Measurements from ENCODE around the gene SDS. TPM values are rescaled to one million over a fixed set of nuclear protein-coding genes. Genes with fewer than 3 reads are reported as not detected.

SDS gene
- total RNA-seq, 1 experiment from 2014 or later: not detected

DNA sequence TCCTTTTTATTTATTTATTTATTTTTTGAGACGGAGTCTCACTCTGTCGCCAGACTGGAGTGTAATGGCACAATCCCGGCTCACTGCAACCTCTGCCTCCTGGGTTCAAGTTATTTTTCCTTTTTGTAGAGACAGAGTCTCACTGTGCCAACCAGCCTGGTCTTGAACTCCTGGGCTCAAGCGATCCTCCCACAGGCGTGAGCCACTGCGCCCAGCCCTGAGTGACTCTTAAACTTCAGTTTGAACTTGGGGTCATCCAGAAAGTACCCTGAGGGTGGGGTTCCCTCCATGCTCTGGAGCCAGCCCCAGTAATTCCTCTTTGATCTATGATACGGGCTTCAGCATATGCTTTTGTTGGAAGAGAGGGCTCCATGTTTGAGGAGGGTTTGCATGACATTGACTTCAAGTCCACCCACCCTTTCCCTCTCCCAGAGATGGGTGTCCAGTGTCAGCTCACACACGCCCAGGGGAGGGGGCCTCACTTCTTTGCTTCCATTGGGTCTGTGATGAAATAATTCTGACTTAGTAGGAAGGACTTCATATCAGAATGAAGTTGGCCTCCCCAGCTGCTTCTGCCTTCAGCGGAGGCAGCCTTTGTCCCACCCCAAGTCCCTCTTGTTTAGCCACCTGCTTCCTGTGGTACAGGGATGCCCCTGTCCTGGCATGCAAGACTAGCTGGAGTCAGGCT is 11.9 kb downstream of the SDS start:
- no peaks in the 10 kb centered on the region for H4K20me1 ChIP-seq (ENCODE audit: insufficient read depth)
- H3K36me3 ChIP-seq (ENCODE audit: control insufficient read depth in 1 of 2, insufficient read depth in 2 of 2, low read length in 2 of 2): no peaks in the 10 kb centered on the region
- RAD21 ChIA-PET (ENCODE audit: low non-redundant PET in 1 of 2, low total read pairs in 2 of 2, uncharacterized antibody in 2 of 2, unreplicated experiment in 2 of 2): no interaction called here
- TF ChIP-seq CEBPB (IDR thresholded peaks at IDR 0.05; ENCODE audit: low read depth): no peak
- TF ChIP-seq ZNF274 (IDR thresholded peaks at IDR 0.05; ENCODE audit: low read depth, low read length): no peak
- TF ChIP-seq POLR2AphosphoS5 (IDR thresholded peaks at IDR 0.05; ENCODE audit: low read depth, low read length): no peak
- TF ChIP-seq, protein P1, sequence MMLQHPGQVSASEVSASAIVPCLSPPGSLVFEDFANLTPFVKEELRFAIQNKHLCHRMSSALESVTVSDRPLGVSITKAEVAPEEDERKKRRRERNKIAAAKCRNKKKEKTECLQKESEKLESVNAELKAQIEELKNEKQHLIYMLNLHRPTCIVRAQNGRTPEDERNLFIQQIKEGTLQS (IDR thresholded peaks at IDR 0.05): no peak
- TF ChIP-seq CBX3 (IDR thresholded peaks at IDR 0.05; ENCODE audit: low read depth): no peak
- no peak for TF ChIP-seq POLR2A (IDR thresholded peaks at IDR 0.05; ENCODE audit: borderline replicate concordance, extremely low read depth, insufficient read depth, insufficient read length)
- TF ChIP-seq SP1 (IDR thresholded peaks at IDR 0.05; ENCODE audit: low read depth): no peak
- TF ChIP-seq ELF1 (IDR thresholded peaks at IDR 0.05; ENCODE audit: borderline replicate concordance, low read depth): no peak
- TF ChIP-seq RAD21 (IDR thresholded peaks at IDR 0.05; ENCODE audit: low read depth): no peak
- no peak for TF ChIP-seq FOSL1 (IDR thresholded peaks at IDR 0.05; ENCODE audit: low read depth)
- TF ChIP-seq, protein P2, sequence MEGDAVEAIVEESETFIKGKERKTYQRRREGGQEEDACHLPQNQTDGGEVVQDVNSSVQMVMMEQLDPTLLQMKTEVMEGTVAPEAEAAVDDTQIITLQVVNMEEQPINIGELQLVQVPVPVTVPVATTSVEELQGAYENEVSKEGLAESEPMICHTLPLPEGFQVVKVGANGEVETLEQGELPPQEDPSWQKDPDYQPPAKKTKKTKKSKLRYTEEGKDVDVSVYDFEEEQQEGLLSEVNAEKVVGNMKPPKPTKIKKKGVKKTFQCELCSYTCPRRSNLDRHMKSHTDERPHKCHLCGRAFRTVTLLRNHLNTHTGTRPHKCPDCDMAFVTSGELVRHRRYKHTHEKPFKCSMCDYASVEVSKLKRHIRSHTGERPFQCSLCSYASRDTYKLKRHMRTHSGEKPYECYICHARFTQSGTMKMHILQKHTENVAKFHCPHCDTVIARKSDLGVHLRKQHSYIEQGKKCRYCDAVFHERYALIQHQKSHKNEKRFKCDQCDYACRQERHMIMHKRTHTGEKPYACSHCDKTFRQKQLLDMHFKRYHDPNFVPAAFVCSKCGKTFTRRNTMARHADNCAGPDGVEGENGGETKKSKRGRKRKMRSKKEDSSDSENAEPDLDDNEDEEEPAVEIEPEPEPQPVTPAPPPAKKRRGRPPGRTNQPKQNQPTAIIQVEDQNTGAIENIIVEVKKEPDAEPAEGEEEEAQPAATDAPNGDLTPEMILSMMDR (IDR thresholded peaks at IDR 0.05 in 2 of 3, conservative IDR thresholded peaks at IDR 0.05 in 1 of 3; ENCODE audit: borderline replicate concordance in 1 of 3, insufficient read depth in 1 of 3, low read depth in 2 of 3, low read length in 2 of 3): no peak
- TF ChIP-seq YY1 (IDR thresholded peaks at IDR 0.05; ENCODE audit: extremely low read depth, insufficient replicate concordance, low read depth, low read length): no peak
- TF ChIP-seq, protein P3, sequence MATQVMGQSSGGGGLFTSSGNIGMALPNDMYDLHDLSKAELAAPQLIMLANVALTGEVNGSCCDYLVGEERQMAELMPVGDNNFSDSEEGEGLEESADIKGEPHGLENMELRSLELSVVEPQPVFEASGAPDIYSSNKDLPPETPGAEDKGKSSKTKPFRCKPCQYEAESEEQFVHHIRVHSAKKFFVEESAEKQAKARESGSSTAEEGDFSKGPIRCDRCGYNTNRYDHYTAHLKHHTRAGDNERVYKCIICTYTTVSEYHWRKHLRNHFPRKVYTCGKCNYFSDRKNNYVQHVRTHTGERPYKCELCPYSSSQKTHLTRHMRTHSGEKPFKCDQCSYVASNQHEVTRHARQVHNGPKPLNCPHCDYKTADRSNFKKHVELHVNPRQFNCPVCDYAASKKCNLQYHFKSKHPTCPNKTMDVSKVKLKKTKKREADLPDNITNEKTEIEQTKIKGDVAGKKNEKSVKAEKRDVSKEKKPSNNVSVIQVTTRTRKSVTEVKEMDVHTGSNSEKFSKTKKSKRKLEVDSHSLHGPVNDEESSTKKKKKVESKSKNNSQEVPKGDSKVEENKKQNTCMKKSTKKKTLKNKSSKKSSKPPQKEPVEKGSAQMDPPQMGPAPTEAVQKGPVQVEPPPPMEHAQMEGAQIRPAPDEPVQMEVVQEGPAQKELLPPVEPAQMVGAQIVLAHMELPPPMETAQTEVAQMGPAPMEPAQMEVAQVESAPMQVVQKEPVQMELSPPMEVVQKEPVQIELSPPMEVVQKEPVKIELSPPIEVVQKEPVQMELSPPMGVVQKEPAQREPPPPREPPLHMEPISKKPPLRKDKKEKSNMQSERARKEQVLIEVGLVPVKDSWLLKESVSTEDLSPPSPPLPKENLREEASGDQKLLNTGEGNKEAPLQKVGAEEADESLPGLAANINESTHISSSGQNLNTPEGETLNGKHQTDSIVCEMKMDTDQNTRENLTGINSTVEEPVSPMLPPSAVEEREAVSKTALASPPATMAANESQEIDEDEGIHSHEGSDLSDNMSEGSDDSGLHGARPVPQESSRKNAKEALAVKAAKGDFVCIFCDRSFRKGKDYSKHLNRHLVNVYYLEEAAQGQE (IDR thresholded peaks at IDR 0.05; ENCODE audit: low read depth): no peak
- no peaks in the 10 kb centered on the region for H3K79me2 ChIP-seq (ENCODE audit: insufficient read depth, low read length)
- H3K4me3 ChIP-seq (replicated peaks in 1 of 2; ENCODE audit: low read depth in 1 of 2, low read length in 2 of 2): no peak overlapping the region
- ATAC-seq (no peak), DNase-seq (ENCODE audit: low read depth, low spot score) (no peak)
- no TSS peak for BruUV-seq (replicated peaks)
- no peaks in the 10 kb centered on the region for H3K9me2 ChIP-seq (ENCODE audit: insufficient read depth)
- H3K4me2 ChIP-seq (ENCODE audit: low read length): no peak overlapping the region
- H3K4me1 ChIP-seq (ENCODE audit: control insufficient read depth in 1 of 2, insufficient read depth in 2 of 2, low read length in 2 of 2): no peaks in the 10 kb centered on the region
- intact Hi-C loops (cut with micrococcal nuclease): no loop called here
- POLR2A ChIA-PET: no interaction called here
- H3K27me3 ChIP-seq (ENCODE audit: insufficient read depth, low read length): no peaks in the 10 kb centered on the region
- no peak overlapping the region for H3K9ac ChIP-seq (ENCODE audit: low read length)
- no peak overlapping the region for H3K27ac ChIP-seq (ENCODE audit: low read depth, low read length)
- no peaks in the 10 kb centered on the region for H3K9me3 ChIP-seq (ENCODE audit: control insufficient read depth in 1 of 2, insufficient read depth in 1 of 2, low read depth in 1 of 2, low read length in 2 of 2)
- CTCF ChIA-PET: no interaction called here
- H2AFZ ChIP-seq (ENCODE audit: low read depth, low read length, poor library complexity, severe bottlenecking): no peak overlapping the region

Data from HCT116 (cell line).